Measurements from ENCODE around the gene CUX1.
"Not testable (repeated sequence)": the region's sequence is repeated elsewhere in the genome, so short reads cannot be mapped to it uniquely, and the experiment has no call there.

Gene CUX1

DNA sequence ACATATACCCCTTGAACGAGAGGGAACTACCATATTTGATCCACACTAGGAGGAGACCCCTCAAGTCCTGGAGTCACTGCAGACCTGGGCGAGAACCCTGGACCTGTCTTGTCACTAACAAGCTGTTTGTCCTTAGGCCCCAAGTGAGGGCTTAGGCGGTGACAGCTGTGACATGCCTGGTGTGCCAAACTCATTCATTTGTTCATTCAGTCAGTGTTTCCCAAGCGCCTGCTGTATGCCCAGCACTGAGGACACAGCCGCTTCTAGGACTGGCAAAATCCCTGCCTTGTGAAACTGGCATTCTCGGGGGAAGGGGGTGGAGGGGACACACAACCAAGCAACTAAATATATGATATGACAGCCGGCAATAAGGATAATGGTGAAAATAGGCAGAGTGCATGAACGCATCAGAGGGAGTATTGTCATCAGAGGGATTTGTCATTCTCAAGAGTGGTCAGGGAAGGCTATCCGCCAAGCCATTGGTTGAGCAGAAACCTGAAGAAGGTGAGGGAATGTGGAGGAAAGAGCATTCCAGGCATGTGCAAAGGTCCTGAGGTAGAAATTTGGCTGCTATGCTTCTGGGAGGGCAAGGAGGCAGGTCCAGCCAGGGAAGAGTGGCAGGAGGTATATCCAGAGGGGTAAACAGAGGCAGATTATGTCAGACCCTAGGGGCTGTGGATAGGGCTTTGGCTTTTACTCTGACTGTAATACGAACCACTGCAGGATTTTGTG, 480.2 kb downstream of the CUX1 start:
- Histone ChIP-seq H3K4me2 (ENCODE audit: low read depth, low read length) (no peak overlapping the region), H3K4me1 (ENCODE audit: low read length) (peaks cover 22% of the 10 kb centered on the region; the same call in 1 of the 2 replicates), H2AFZ (ENCODE audit: low read length) (no peak overlapping the region), H3K9me3 (replicated peaks; ENCODE audit: insufficient read depth, low read length) (no peaks in the 10 kb centered on the region), H3K4me3 (ENCODE audit: low read length) (no peak overlapping the region), H3K36me3 (replicated peaks; ENCODE audit: insufficient read depth, low read length) (peaks cover 5% of the 10 kb centered on the region; the same call in 1 of the 2 replicates), H3K27ac (ENCODE audit: low read length) (no peak overlapping the region; the same call in 1 of the 2 replicates), H3K79me2 (ENCODE audit: low read length) (peaks cover 96% of the 10 kb centered on the region), H3K27me3 (replicated peaks; ENCODE audit: insufficient read depth, low read length) (no peaks in the 10 kb centered on the region), H3K9me2 (replicated peaks; ENCODE audit: insufficient read depth, low read length) (no peaks in the 10 kb centered on the region), H3K9ac (ENCODE audit: low read length) (no peak overlapping the region), H4K20me1 (ENCODE audit: insufficient read depth, low read length) (no peaks in the 10 kb centered on the region), H3F3A (ENCODE audit: insufficient read depth, low read length) (peaks cover 24% of the 10 kb centered on the region)
- DNase-seq: no peak
- no peak for TF ChIP-seq EZH2phosphoT487 (IDR thresholded peaks at IDR 0.05; ENCODE audit: low read length)
- TF ChIP-seq, protein P1, sequence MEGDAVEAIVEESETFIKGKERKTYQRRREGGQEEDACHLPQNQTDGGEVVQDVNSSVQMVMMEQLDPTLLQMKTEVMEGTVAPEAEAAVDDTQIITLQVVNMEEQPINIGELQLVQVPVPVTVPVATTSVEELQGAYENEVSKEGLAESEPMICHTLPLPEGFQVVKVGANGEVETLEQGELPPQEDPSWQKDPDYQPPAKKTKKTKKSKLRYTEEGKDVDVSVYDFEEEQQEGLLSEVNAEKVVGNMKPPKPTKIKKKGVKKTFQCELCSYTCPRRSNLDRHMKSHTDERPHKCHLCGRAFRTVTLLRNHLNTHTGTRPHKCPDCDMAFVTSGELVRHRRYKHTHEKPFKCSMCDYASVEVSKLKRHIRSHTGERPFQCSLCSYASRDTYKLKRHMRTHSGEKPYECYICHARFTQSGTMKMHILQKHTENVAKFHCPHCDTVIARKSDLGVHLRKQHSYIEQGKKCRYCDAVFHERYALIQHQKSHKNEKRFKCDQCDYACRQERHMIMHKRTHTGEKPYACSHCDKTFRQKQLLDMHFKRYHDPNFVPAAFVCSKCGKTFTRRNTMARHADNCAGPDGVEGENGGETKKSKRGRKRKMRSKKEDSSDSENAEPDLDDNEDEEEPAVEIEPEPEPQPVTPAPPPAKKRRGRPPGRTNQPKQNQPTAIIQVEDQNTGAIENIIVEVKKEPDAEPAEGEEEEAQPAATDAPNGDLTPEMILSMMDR (IDR thresholded peaks at IDR 0.05; ENCODE audit: low read length): no peak
- TF ChIP-seq EZH2 (optimal IDR thresholded peaks at IDR 0.05; ENCODE audit: low read depth, low read length): no peak

DNA sequence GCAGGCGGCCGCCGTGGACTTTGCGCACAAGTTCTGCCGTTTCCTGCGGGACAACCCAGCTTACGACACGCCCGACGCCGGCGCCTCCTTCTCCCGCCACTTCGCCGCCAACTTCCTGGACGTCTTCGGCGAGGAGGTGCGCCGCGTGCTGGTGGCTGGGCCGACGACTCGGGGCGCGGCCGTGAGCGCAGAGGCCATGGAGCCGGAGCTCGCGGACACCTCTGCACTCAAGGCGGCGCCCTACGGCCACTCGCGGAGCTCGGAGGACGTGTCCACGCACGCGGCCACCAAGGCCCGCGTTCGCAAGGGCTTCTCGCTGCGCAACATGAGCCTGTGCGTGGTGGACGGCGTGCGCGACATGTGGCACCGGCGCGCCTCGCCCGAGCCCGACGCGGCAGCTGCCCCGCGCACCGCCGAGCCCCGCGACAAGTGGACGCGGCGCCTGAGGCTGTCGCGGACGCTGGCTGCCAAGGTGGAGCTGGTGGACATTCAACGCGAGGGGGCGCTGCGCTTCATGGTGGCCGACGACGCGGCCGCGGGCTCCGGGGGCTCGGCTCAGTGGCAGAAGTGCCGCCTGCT, 483.3 kb downstream of the CUX1 start:
- Histone ChIP-seq H3K9ac (ENCODE audit: low read length) (no peak overlapping the region), H3K4me1 (ENCODE audit: low read length) (peaks cover 36% of the 10 kb centered on the region), H3K9me2 (replicated peaks; ENCODE audit: insufficient read depth, low read length) (no peaks in the 10 kb centered on the region), H3F3A (ENCODE audit: insufficient read depth, low read length) (peaks cover 53% of the 10 kb centered on the region), H3K79me2 (ENCODE audit: low read length) (peaks cover 86% of the 10 kb centered on the region), H3K4me2 (ENCODE audit: low read depth, low read length) (no peak overlapping the region), H3K9me3 (replicated peaks; ENCODE audit: insufficient read depth, low read length) (no peaks in the 10 kb centered on the region), H2AFZ (ENCODE audit: low read length) (no peak overlapping the region), H3K27ac (ENCODE audit: low read length) (no peak overlapping the region), H3K36me3 (replicated peaks; ENCODE audit: insufficient read depth, low read length) (peaks cover 9% of the 10 kb centered on the region; the same call in 1 of the 2 replicates), H4K20me1 (ENCODE audit: insufficient read depth, low read length) (no peaks in the 10 kb centered on the region), H3K27me3 (replicated peaks; ENCODE audit: insufficient read depth, low read length) (no peaks in the 10 kb centered on the region), H3K4me3 (ENCODE audit: low read length) (no peak overlapping the region)
- no peak for DNase-seq
- TF ChIP-seq EZH2 (optimal IDR thresholded peaks at IDR 0.05; ENCODE audit: low read depth, low read length) (no peak), EZH2phosphoT487 (IDR thresholded peaks at IDR 0.05; ENCODE audit: low read length) (no peak)
- TF ChIP-seq, protein P1 (IDR thresholded peaks at IDR 0.05; ENCODE audit: low read length): no peak

DNA sequence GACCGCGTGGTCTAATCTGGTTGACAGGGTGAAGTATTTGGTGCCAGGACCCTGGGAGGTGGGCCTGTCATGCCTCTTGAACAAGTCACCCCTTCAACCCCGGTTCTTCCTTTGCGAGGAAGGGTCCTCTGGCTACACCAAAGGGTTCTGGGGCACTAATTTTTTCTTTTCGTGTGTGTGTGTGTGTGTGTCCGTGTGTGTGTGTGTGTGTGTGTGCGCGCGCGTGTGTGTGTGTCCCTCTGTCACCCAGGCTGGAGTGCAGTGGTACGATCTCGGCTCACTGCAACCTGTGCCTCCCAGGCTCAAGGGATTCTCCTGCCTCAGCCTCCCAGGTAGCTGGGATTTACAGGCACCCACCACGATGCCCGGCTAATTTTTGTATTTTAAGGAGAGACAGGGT, 483.9 kb downstream of the CUX1 start:
- not testable (repeated sequence) for H3K9ac ChIP-seq (ENCODE audit: low read length); H3K27me3 ChIP-seq (replicated peaks; ENCODE audit: insufficient read depth, low read length); H2AFZ ChIP-seq (ENCODE audit: low read length); DNase-seq; H3K4me3 ChIP-seq (ENCODE audit: low read length); H4K20me1 ChIP-seq (ENCODE audit: insufficient read depth, low read length); H3K9me3 ChIP-seq (replicated peaks; ENCODE audit: insufficient read depth, low read length); H3K9me2 ChIP-seq (replicated peaks; ENCODE audit: insufficient read depth, low read length); H3K27ac ChIP-seq (ENCODE audit: low read length); H3K4me2 ChIP-seq (ENCODE audit: low read depth, low read length); H3K36me3 ChIP-seq (replicated peaks; ENCODE audit: insufficient read depth, low read length)
- peaks cover 39% of the 10 kb centered on the region for H3K4me1 ChIP-seq (ENCODE audit: low read length)
- peaks cover 53% of the 10 kb centered on the region for H3F3A ChIP-seq (ENCODE audit: insufficient read depth, low read length)
- H3K79me2 ChIP-seq (ENCODE audit: low read length): peaks cover 80% of the 10 kb centered on the region

DNA sequence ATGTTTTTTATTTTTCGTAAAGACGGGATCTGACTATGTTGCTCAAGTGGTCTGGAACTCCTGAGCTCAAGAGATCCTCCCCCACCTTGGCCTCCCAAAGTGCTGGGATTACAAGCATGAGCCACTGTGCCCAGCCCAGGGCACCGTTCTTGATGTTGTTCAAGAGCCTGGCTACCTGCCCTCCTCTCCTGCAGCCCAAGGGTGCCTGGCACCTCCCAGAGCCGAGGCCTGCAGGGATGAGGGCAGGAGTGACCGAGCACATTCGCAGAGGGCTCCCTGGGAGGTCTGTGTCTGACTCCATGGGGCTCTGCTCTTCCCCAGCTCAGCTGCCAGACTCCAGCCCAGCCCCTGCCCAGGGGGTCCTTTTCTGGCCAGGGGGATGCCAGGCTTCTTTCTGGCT, 484.6 kb downstream of the CUX1 start:
- H3K27ac ChIP-seq (ENCODE audit: low read length): peak overlapping the region; percentile 7; the same call in 1 of the 2 replicates
- H3K79me2 ChIP-seq (ENCODE audit: low read length): peaks cover 73% of the 10 kb centered on the region
- H4K20me1 ChIP-seq (ENCODE audit: insufficient read depth, low read length): no peaks in the 10 kb centered on the region
- no peak overlapping the region for H3K4me3 ChIP-seq (ENCODE audit: low read length)
- no peak overlapping the region for H3K9ac ChIP-seq (ENCODE audit: low read length)
- peaks cover 54% of the 10 kb centered on the region for H3F3A ChIP-seq (ENCODE audit: insufficient read depth, low read length)
- peaks cover 43% of the 10 kb centered on the region for H3K4me1 ChIP-seq (ENCODE audit: low read length)
- no peak for DNase-seq
- H2AFZ ChIP-seq (ENCODE audit: low read length): no peak overlapping the region
- TF ChIP-seq, protein P1 (IDR thresholded peaks at IDR 0.05; ENCODE audit: low read length): no peak
- TF ChIP-seq EZH2phosphoT487 (IDR thresholded peaks at IDR 0.05; ENCODE audit: low read length) (no peak), EZH2 (optimal IDR thresholded peaks at IDR 0.05; ENCODE audit: low read depth, low read length) (no peak)
- no peaks in the 10 kb centered on the region for H3K27me3 ChIP-seq (replicated peaks; ENCODE audit: insufficient read depth, low read length)
- no peaks in the 10 kb centered on the region for H3K9me2 ChIP-seq (replicated peaks; ENCODE audit: insufficient read depth, low read length)
- H3K9me3 ChIP-seq (replicated peaks; ENCODE audit: insufficient read depth, low read length): no peaks in the 10 kb centered on the region
- no peak overlapping the region for H3K4me2 ChIP-seq (ENCODE audit: low read depth, low read length)
- peaks cover 9% of the 10 kb centered on the region; the same call in 1 of the 2 replicates for H3K36me3 ChIP-seq (replicated peaks; ENCODE audit: insufficient read depth, low read length)

Data from MM.1S (cell line).